ENCODE results near the gene ZNF439. TPM values are rescaled to one million over a fixed set of nuclear protein-coding genes. Genes with fewer than 3 reads are reported as not detected.

Gene ZNF439
- total and polyA plus RNA-seq, 4 donors: 2.5 to 21.7 (median 8.0) TPM

DNA sequence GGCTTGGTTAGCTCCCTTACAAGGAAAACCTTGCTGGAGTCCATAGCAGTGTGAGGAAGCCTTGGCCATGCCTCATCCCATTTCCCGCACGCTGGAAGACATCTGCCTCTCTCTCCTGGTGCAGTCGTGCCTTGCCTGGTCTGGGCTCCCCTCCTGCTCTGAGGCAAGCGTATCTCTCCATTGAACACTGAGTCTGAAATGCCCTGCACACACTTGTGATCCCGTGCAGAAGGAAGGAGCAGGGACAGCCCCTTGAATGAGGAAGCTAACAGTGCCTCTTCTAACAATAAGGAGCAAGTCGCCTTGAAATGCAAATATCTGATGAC, 34.9 kb upstream of the ZNF439 start:
- Histone ChIP-seq H3K4me3 (peak overlapping the region; percentile 79), H3K9ac (ENCODE audit: insufficient read depth in 1 of 2, low read length in 2 of 2) (peak overlapping the region in 1 of 2 donors; percentile 59), H3K9me3 (ENCODE audit: control insufficient read depth in 4 of 4, insufficient read depth in 3 of 4, low read length in 3 of 4) (peaks cover 0 to 2% (median 0%) of the 10 kb centered on the region in 4 donors), H3K27ac (ENCODE audit: low read depth in 1 of 2, low read length in 1 of 2) (peak overlapping the region in 1 of 2 donors; percentile 27), H3K27me3 (ENCODE audit: control insufficient read depth in 3 of 3, insufficient read depth in 3 of 3, low read length in 2 of 3) (no peaks in the 10 kb centered on the region), H3K4me1 (ENCODE audit: control insufficient read depth in 5 of 5, insufficient read depth in 5 of 5, low read length in 5 of 5) (peaks cover 0 to 6% (median 2%) of the 10 kb centered on the region in 5 donors), H3K36me3 (ENCODE audit: control insufficient read depth in 4 of 4, insufficient read depth in 4 of 4, low read length in 4 of 4) (peaks cover 0 to 8% (median 4%) of the 10 kb centered on the region in 4 donors)
- TF ChIP-seq, protein P1, sequence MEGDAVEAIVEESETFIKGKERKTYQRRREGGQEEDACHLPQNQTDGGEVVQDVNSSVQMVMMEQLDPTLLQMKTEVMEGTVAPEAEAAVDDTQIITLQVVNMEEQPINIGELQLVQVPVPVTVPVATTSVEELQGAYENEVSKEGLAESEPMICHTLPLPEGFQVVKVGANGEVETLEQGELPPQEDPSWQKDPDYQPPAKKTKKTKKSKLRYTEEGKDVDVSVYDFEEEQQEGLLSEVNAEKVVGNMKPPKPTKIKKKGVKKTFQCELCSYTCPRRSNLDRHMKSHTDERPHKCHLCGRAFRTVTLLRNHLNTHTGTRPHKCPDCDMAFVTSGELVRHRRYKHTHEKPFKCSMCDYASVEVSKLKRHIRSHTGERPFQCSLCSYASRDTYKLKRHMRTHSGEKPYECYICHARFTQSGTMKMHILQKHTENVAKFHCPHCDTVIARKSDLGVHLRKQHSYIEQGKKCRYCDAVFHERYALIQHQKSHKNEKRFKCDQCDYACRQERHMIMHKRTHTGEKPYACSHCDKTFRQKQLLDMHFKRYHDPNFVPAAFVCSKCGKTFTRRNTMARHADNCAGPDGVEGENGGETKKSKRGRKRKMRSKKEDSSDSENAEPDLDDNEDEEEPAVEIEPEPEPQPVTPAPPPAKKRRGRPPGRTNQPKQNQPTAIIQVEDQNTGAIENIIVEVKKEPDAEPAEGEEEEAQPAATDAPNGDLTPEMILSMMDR (IDR thresholded peaks at IDR 0.05; ENCODE audit: control extremely low read depth, extremely low read depth): no peak
- ATAC-seq (ENCODE audit: insufficient read depth, low FRiP score): peak; percentile 6
- no peak for DNase-seq
- 1% methylated on average over 6 of the region's 6 CpGs for WGBS, 2 donors

DNA sequence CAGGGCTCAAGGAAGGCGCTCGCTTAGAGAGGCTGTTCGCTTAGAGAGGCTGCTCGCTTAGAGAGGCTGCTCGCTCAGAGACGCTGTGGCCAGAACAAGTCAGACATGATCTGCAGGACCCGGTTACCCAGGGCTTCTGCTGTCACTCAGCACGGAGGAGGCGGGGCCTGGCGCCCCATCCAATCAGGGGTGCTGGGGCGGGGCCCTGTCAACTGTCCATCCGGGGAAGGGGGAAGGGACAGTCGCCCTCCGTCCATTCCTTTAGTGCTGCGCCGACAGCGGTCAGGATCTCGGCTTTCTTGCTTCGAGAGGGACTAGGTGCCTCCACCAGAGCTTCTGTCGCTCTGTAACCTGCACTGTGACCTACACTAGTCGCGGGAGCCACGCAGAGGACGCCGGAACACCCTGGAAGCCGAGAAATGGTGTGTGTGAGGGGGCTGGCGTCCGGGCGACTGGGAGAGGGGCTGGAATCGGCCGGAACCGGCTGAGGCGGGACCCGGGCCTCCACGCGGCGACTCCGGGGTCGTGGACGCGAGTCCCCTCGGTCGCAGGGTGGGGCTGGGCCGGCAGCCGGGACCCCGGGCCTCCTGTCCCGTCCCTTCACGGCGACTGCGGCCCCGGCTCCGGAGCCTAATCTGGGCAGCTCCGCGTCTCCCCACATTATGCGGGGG, 34.4 kb upstream of the ZNF439 start, which contains the start of gene ZNF440:
ZNF440 (plus strand) TSS at position 245 of the 671 bp plus-strand sequence; CDS start at position 420, 175 bp downstream.
- H3K4me1 ChIP-seq (ENCODE audit: control insufficient read depth in 5 of 5, insufficient read depth in 5 of 5, low read length in 5 of 5): peaks cover 0 to 6% (median 2%) of the 10 kb centered on the region in 5 donors
- H3K9ac ChIP-seq (ENCODE audit: insufficient read depth in 1 of 2, low read length in 2 of 2): peak within 1 kb of the TSS; percentile 40 to 88
- ATAC-seq (ENCODE audit: insufficient read depth, low FRiP score): peak; percentile 100
- DNase-seq: peak; percentile 96 to 97 (median 97)
- peaks cover 0 to 7% (median 2%) of the 10 kb centered on the region in 4 donors for H3K36me3 ChIP-seq (ENCODE audit: control insufficient read depth in 4 of 4, insufficient read depth in 4 of 4, low read length in 4 of 4)
- peaks cover 0 to 2% (median 0%) of the 10 kb centered on the region in 4 donors for H3K9me3 ChIP-seq (ENCODE audit: control insufficient read depth in 4 of 4, insufficient read depth in 3 of 4, low read length in 3 of 4)
- 0% methylated on average over 55 of the region's 55 CpGs for WGBS, 2 donors
- H3K27ac ChIP-seq (ENCODE audit: low read depth in 1 of 2, low read length in 1 of 2): peak within 1 kb of the TSS; percentile 89 to 94
- peak within 1 kb of the TSS; percentile 79 for H3K4me3 ChIP-seq
- TF ChIP-seq, protein P1 (IDR thresholded peaks at IDR 0.05; ENCODE audit: control extremely low read depth, extremely low read depth): no peak
- no peaks in the 10 kb centered on the region for H3K27me3 ChIP-seq (ENCODE audit: control insufficient read depth in 3 of 3, insufficient read depth in 3 of 3, low read length in 2 of 3)

DNA sequence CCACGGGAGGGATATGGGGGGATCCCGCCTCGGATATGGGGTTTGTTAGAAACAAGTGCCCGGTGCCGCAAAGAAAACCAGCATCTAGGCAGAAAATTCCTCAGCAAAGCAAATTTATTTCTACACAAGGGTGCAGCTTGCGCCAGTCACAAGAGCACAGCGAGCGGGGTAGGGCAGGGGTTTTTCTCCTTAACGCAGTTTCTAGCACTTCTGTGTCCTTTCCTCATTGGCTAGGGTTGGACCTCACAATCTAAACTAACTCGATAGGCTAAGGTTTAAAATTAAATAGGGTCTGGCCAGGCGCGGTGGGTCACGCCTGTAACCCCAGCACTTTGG, 33.9 kb upstream of the ZNF439 start:
- Histone ChIP-seq H3K4me1 (ENCODE audit: control insufficient read depth in 5 of 5, insufficient read depth in 5 of 5, low read length in 5 of 5) (peaks cover 0 to 6% (median 2%) of the 10 kb centered on the region in 5 donors), H3K27ac (ENCODE audit: low read depth in 1 of 2, low read length in 1 of 2) (peak overlapping the region; percentile 89 to 94), H3K9me3 (ENCODE audit: control insufficient read depth in 4 of 4, insufficient read depth in 3 of 4, low read length in 3 of 4) (no peaks in the 10 kb centered on the region), H3K9ac (ENCODE audit: insufficient read depth in 1 of 2, low read length in 2 of 2) (peak overlapping the region; percentile 26 to 40), H3K4me3 (peak overlapping the region; percentile 79), H3K36me3 (ENCODE audit: control insufficient read depth in 4 of 4, insufficient read depth in 4 of 4, low read length in 4 of 4) (peaks cover 0 to 8% (median 5%) of the 10 kb centered on the region in 4 donors), H3K27me3 (ENCODE audit: control insufficient read depth in 3 of 3, insufficient read depth in 3 of 3, low read length in 2 of 3) (no peaks in the 10 kb centered on the region)
- DNase-seq (peak; percentile 41 to 63 (median 57)), ATAC-seq (ENCODE audit: insufficient read depth, low FRiP score) (peak; percentile 25)
- TF ChIP-seq, protein P1 (IDR thresholded peaks at IDR 0.05; ENCODE audit: control extremely low read depth, extremely low read depth): no peak
- 9 to 14% methylated on average over 13 of the region's 13 CpGs for WGBS, 2 donors

Data from lung (tissue), 12 donors.